ENCODE data around the gene CDC16.
"Not testable (repeated sequence)": the region's sequence is repeated elsewhere in the genome, so short reads cannot be mapped to it uniquely, and the experiment has no call there.

Gene CDC16

DNA sequence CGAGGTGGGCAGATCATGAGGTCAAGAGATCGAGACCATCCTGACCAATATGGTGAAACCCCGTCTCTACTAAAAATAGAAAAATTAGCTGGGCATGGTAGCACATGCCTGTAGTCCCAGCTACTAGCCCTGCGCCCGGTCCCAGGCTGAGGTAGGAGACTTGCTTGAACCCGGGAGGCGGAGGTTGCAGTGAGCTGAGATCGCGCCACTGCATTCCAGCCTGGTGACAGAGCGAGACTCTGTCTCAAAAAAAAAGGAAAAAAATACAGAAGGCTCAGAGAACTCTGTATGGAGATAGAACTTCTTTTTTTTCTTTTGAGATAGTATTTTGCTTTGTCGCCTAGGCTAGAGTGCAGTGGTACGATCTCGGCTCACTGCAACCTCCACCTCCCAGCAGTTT is 29.6 kb downstream of the CDC16 start:
- not testable (repeated sequence) for DNase-seq (ENCODE audit: low spot score)

DNA sequence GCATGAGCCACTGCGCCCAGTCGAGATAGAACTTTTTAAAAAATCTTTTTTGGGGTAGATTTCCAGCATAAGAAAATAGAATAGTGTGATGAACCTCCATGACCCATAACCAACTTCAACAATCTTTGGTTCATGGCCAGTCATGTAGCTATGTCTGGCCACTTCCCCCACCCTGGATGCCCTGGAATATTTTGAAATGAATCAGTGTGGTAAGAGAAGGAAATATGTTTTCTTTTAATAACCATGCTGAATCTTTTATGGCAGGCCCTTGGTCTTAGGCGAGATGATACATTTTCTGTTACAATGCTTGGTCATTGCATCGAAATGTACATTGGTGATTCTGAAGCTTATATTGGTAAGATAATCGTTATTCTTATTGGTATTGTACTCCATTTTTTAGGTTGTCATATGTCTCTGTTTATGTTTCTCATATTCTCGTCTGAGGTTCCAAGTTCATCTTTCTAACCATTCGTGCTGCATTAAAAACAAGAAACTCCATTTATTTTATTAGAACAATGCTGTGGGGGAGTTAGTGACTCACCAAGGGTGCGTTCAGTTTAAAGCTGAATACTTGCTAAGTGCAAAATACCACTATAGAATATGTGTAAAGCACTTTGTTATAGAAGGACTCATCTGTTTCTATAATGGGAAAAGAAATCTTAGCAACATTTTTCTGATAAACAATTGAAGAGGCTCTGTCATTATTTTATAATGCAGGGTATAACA is 30.4 kb downstream of the CDC16 start:
- DNase-seq (ENCODE audit: low spot score), result peak; percentile 50

DNA sequence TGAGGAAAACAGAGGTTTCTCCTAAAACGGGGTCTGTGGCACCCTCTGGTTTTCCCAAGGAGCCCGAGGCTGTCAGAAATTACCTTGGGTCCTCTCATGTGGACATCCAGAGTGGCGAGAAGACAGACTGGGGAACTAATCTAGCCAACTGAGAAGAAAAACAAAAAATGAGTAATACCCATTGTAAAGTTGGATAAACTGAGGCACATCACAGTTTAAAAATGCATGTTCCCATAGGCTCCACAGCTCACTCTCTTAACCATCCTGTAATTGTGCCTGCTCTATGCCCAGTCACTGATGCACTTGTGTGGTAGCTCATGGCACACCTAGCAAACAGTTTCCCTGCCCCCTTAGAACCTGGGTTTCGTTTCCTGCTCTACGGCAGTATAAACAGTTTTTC is 31.5 kb downstream of the CDC16 start:
- DNase-seq (ENCODE audit: low spot score), result no peak

DNA sequence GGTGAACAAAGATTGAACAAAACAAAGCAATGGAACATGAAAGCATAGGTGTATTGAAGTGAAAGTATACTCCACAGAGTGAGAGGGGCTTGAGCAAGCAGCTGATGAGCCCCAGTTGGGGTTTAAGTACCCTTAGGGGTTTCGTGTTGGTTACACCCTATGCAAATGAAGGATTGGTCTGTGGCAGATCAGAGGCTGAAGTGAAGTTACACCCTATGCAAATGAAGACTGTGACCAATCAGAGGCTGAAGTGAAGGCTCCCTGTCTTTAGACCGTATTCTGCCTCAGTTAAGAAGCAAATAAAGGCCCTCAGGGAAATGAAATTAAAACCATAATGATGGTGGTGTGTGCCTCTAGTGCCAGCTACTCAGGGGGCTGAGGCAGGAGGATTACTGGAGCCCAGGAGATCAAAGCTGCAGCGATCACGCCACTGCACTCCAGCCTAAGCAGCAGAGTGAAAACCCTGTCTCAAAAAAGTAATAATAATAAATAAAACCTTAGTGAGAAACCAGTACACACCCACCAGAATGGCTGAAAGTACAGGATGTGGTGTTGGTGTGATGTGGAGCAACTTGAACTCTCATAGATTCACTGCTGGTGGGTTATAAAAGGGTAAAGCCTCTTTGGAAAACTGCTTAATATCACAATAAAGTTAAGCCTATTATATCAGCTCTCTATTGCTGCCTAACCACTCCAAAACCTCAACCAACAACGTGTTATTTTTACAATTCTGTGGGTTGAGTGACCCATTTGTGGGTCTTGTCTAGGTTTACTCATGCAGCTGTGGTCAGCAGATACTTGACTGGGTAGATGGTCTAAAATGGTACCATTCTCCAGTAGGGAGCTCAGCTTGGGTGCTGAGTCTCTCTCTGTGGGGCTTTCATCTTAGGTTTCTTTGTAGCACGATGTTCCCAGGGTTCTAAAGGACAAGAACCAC is 33.9 kb downstream of the CDC16 start:
- DNase-seq (ENCODE audit: low spot score), result no peak

DNA sequence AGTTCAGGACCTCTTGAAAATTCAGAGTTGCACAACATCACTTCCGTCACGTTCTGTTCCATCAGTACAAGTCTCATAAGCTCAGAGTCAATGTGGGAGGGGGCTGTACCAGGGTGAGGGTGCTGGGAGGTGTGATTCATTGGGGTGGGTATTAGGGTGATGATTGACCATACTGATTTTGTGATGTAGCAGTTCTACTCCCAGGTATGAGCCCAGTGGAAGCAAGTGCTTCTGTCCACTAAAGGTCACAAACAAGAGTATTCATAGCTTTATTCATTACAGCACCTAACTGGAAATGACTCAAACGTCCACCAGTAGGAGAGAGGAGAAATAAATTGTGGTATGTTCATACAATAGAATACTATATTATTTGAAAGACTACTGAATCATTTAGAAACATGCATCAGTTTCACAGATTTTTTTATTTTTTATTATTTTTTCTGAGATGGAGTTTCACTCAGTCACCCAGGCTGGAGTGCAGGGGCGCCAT is 34.6 kb downstream of the CDC16 start:
- no peak for DNase-seq (ENCODE audit: low spot score)

- DNase-seq (ENCODE audit: low spot score), result no peak
Measured at GRCh38 chr13:114272977-114273376, 38.3 kb downstream of the CDC16 start.

DNA sequence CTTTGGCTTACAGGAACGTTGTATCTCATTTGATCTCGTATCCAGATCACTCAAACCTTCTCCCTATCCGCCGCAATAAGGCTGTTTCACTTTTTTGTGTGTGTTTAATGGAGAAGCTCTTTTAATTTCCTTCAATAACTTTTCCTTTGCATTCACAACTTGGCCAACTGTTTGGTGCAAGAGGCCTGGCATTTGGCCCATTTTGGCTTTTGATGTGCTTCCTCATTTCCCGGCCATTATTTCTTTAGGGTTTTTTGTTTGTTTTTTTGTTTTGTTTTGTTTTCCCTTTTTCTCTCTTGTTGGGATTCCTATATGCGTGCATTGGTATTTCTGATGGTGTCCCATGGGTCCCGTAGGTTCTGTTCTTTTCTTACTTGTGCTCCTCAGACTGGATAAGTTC is 40.6 kb downstream of the CDC16 start:
- DNase-seq (ENCODE audit: low spot score), result no peak

DNA sequence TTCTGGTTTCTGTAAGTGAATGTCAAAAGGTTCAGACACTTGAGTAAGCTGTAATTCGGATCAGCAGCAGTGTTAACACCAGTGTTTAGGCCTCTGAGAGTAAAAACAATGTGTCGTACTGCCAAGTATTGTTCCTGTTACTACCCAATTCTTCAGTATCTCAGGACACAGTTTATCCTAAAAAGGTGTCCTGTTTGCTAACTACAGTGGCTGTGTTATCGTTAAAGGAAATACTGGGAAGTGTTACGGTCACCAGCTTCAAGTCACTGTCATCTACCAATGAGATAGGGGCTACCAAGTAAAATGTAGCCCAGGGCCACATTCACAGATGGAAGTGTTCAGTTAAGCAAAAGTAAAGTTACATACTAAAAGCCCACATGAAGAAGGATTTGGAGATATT is 44.4 kb downstream of the CDC16 start:
- DNase-seq (ENCODE audit: low spot score), result no peak

DNA sequence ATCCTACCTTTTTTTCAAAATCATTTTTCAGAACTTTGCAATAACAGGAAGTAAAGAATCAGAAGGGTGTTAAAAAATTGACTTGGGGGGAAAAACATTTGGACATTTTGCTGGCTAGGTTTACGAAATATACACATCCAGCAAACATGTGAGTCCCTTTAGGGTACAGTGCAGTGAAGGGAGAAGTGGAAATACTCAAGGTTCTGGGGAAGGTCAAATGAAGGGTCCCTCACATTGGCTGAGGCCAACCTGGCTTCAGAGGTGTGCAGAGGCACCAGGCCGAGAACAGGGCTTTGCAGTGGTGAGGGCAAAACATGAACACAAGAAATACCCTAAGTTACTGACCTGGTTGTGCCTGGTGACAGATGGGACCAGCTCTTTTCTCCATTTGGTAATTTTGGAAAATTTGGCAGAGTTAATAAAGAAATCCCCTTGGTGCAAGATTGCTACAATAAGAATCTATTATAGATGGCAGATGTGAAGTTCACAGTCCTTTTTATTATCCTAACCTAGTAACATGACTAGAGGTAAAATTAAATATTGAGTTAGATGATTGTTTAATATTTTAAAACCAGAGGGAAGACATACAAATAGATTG is 45.2 kb downstream of the CDC16 start:
- DNase-seq (ENCODE audit: low spot score), result no peak

- DNase-seq (ENCODE audit: low spot score), result peak; percentile 83
Measured at GRCh38 chr13:114281351-114282040, 46.8 kb downstream of the CDC16 start, which contains the start of gene UPF3A. UPF3A (plus strand) TSS chr13:114281601; CDS start chr13:114281640, 39 bp downstream.

- DNase-seq (ENCODE audit: low spot score), result peak; percentile 35
Measured at GRCh38 chr13:114282041-114282670, 47.5 kb downstream of the CDC16 start.

DNA sequence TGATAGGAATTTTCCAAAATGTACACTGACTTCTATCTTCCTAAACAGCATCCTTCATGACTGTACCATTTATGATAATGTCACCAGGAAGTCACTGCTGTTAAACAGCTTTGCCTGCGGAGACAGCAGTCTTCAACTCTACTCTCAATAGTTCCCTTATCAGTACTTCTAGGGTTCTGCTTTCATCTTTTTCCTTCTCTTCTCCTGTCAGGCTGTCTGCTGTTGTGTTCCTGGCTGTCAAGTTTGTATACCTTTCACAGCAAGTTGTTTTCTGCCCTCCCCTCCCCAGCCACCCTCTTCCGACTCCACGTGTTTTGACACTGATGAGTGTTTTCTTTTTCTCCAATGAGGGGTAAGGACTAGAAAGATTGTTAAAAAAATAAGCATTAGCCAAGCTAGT is 48.9 kb downstream of the CDC16 start:
- DNase-seq (ENCODE audit: low spot score), result no peak

DNA sequence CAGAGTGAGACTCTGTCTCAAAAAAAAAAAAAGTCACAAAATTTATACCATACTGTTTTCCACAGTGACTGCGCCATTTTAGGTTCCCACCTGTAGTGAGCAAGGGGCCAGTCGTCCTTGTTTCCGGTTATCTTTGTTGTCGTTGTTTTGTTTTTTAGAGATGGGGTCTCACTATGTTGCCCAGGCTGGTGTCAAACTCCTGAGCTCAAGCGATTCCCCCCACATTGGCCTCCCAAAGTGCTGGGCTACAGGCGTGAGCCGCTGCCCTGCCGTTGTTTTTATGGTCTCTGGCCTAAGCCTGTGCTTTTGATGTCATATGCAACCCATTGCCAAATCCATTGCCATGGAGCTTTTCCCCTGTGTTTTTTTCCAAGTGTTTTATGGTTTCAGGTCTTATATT is 50.0 kb downstream of the CDC16 start:
- DNase-seq (ENCODE audit: low spot score), result no peak

- DNase-seq (ENCODE audit: low spot score), result no peak
Measured at GRCh38 chr13:114285166-114285808, 50.6 kb downstream of the CDC16 start.

GRCh38 chr13:114286808-114287207 is 52.1 kb downstream of the CDC16 start:
- DNase-seq (ENCODE audit: low spot score), result no peak

GRCh38 chr13:114288157-114288591 is 53.5 kb downstream of the CDC16 start:
- DNase-seq (ENCODE audit: low spot score), result no peak

DNA sequence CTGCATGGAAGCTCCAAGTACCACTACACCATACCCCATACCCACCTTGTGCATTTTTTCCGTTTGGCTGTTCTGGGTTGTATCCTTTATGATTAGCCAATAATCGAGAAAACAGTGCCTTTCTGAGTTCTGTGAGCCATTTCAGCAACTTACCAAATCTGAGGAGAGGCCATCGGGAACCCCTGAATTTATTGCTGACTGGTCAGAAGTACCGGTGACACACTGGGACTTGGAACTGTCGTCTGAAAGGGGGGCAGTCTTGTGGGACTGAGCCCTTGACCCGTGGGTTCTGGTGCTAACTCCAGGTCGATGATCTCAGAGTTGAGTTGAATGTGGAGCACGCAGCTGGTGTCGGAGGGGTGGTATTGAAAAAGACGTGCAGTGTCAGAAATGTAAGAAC is 61.8 kb downstream of the CDC16 start:
- no peak for DNase-seq (ENCODE audit: low spot score)

DNA sequence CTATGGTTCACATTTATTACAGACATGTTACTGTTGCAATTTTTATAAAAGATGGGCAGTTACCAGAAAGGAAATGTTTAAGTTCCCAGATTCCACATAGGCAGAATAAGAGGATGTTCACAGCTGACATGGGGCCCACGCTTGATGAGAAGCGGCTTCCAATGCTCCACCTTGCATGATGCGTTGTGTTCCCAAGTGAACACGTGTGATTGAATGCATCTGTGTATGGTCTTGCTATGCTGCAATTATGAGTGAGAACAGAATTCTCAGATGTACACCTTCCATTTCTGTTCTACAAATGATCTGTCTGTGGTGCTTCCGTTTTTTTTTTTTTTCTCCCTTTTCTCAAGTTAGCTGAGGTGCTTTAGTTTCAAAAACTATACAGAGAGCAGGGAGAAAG is 62.2 kb downstream of the CDC16 start:
- no peak for DNase-seq (ENCODE audit: low spot score)

- no peak for DNase-seq (ENCODE audit: low spot score)
Measured at GRCh38 chr13:114298866-114299265, 64.2 kb downstream of the CDC16 start.

DNA sequence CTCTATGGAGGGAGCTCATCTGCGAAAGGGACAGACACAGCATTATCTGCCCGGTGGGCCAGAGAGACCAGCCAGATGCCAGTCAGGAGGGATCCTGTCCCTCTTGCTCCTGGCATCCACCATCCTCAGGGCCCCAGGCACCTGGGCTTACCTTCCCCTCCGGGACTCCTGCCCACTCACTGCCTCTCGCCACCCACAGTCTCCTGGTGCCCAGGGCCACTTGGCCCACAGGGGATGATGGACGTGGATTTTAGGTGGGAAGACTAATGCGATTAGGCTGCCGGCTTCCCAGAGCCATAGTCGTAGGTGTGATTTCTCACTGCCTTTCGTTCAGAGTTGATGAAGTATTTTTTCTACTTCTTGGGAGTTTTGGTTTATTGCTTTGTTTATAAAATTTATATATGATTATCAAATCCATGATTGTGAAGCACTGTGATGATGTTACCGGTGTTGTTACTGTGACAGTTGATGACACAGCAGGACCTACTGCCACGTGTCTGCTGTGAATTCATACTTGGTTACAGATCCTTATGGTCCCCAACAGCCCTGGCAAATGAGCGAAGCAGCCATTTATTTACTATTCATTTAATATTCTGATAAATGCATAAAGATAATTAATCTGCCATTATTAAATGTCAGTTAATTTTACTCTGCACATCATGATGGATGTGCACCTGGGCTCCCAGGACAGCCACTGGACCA is 65.1 kb downstream of the CDC16 start:
- DNase-seq (ENCODE audit: low spot score), result no peak

Data from COLO829 (cell line).